Muscle layer of duodenum (tissue), 2 donors: ENCODE measurements around the gene PIGC.
A peak's percentile ranks its signal among the peaks of the same experiment; 100 is the strongest.

Experiments used
- H3K27ac ChIP-seq: one replicate; pipeline ENCODE4 v1.7.0; 2013; ENCODE audit warnings: mild to moderate bottlenecking, low read length
- H3K27me3 ChIP-seq: one replicate; pipeline ENCODE4 v1.7.0; 2013; ENCODE audit warnings: low read depth, mild to moderate bottlenecking, control low read depth, low read length
- H3K36me3 ChIP-seq, 2 donors: one replicate each; pipeline ENCODE4 v1.7.0; 2013; ENCODE audit warnings: low read length in 2 of 2, control low read depth in 1 of 2, mild to moderate bottlenecking in 1 of 2; ENCODE audit not compliant: insufficient read depth in 2 of 2, control insufficient read depth in 1 of 2
- H3K4me1 ChIP-seq, 2 donors: one replicate each; pipeline ENCODE4 v1.7.0; 2013; ENCODE audit warnings: low read length in 2 of 2, mild to moderate bottlenecking in 2 of 2, control low read depth in 1 of 2, moderate library complexity in 1 of 2; ENCODE audit not compliant: insufficient read depth in 2 of 2, control insufficient read depth in 1 of 2
- H3K4me3 ChIP-seq, 2 donors: one replicate each; pipeline ENCODE4 v1.7.0; 2013; ENCODE audit warnings: low read length in 2 of 2, low read depth in 1 of 2, mild to moderate bottlenecking in 1 of 2
- H3K9me3 ChIP-seq, 2 donors: one replicate each; pipeline ENCODE4 v1.7.0; 2013; ENCODE audit warnings: low read length in 2 of 2, control low read depth in 1 of 2, mild to moderate bottlenecking in 1 of 2; ENCODE audit not compliant: control insufficient read depth in 1 of 2
- donor health status: healthy.

Gene PIGC

DNA sequence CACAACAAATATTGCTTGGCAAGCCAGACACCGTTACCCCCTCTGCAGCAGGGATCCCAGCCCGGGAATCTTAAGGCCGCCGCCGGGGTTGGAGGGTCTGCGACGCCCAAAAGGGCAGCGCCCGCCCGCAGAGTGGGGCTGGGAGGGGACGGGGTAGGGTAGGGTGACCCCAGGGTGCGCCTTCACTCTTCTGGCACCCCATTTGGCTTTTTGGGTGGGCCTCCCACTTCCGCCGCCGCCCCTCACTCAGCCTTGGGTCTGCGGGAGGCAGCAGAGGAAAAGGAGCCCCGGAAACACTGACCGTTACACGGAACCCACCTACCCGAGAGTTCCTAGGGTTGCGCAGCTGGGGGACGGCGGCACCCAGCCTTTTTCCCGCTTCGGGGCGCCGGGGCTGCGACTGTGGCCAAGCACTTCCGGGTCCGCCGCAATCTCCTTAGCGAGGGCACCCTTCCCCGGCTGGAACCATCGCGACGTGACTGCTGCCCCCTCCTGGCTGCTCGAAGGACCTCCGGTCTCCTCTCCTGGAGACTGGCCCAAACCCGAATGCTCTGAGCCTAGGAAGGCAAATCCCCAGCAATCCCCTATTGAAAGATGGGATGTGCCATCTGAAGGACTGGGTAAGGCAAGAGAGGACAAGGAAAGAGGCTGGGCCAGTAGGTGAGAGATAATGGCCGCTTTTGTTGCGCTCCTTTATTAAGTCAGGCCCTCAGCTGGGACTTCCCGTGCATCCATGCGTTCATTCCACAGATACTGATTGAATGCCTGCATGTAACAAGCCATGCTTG, at the start of gene PIGC:
Gene PIGC (minus strand): TSS at position 404 of the 788 bp plus-strand sequence. CDS start 1,447 bp downstream, outside the sequence.
- Histone ChIP-seq H3K9me3 (no peaks in the 10 kb centered on the region), H3K4me1 (peaks cover 5 to 18% of the 10 kb centered on the region in 2 donors), H3K27ac (peak within 1 kb of the TSS; percentile 25), H3K4me3 (peak within 1 kb of the TSS; percentile 77 to 87), H3K27me3 (no peaks in the 10 kb centered on the region), H3K36me3 (peaks cover 0 to 6% of the 10 kb centered on the region in 2 donors)

DNA sequence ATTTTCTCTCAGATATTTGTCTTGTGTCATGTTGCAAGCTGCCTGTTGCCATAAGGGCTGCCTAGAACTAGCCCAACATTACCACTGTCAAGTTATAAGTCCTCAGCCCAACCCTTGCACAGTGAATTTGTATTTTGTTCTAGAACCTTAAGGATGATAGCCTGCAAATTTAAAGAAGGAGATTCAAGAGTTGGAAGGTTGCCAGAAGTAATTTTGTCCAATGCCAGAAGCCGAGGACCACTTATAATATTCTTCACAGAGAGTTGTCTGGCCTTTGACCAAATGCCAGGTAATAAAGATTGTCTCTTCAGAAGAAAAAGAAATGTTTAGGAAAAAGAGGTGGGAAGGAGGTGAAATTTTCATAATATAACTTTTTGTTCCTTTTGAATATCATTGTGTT, 48.6 kb upstream of the PIGC start:
- no peaks in the 10 kb centered on the region for H3K9me3 ChIP-seq
- H3K27me3 ChIP-seq, result no peaks in the 10 kb centered on the region
- H3K36me3 ChIP-seq, result no peaks in the 10 kb centered on the region
- no peak overlapping the region for H3K27ac ChIP-seq
- H3K4me1 ChIP-seq, result no peaks in the 10 kb centered on the region
- no peak overlapping the region for H3K4me3 ChIP-seq

DNA sequence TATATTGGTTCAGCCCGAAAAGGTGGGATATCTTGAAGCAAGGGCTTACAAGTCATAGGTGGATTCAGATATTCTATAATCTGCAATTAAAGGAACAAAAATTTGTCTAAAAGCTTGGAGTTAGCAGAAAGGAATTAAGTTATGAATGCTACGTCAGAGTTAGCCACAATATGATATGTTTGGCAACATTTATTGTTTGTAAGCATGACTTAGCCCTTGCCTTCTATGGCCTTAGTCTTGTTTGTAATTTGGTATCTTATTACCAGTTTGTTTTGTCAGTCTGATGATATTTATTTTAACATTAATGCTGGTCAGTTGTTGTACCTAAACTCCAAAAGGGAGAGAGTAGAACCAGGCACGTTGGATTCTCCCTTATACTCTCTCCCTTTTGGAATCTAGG, 46.0 kb upstream of the PIGC start:
- Histone ChIP-seq H3K9me3 (no peaks in the 10 kb centered on the region), H3K27me3 (no peaks in the 10 kb centered on the region), H3K36me3 (no peaks in the 10 kb centered on the region), H3K4me1 (no peaks in the 10 kb centered on the region), H3K27ac (no peak overlapping the region), H3K4me3 (no peak overlapping the region)

DNA sequence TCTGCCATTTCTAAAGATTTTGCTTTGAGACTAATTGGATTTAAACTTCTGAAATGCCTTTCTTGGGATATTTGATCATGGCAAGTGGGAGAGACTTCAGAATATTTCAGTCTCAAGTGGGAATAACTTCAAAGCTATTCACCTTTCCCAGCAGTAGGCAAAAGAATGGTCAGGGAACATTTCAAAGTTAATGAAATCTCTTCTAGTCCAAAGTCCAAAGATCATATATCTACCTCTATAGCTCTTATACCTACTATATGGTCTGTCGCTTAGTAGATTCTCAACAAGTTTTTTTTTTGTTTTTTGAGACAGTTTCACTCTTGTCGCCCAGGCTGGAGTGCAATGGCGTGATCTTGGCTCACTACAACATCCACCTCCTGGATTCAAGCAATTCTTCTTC, 44.5 kb upstream of the PIGC start:
- Histone ChIP-seq H3K27me3 (no peaks in the 10 kb centered on the region), H3K9me3 (no peaks in the 10 kb centered on the region)

DNA sequence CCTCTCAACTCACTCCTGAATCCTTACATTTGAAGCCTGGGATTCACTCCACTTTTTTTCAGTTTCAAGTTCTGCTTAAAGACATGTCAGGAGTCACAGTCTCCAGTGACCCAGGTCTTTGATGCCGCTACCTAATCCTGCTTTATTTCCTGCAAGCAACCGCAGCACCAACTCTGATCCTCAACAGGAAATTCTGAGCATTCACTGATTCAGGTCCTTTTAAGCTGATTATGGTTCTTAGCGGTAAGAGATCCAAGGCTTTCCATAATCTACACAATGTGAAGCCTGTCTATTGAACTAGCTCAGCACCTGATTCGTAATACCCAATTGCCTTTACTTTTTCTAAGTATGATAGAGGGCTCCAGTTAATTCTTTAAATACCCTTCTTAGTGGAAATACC, 43.7 kb upstream of the PIGC start:
- H3K36me3 ChIP-seq, result no peaks in the 10 kb centered on the region
- H3K4me3 ChIP-seq, result no peak overlapping the region
- H3K9me3 ChIP-seq, result no peaks in the 10 kb centered on the region
- no peaks in the 10 kb centered on the region for H3K4me1 ChIP-seq
- H3K27ac ChIP-seq, result no peak overlapping the region
- no peaks in the 10 kb centered on the region for H3K27me3 ChIP-seq

More for the DNA sequence above, 44.5 kb upstream of the PIGC start:
- Histone ChIP-seq H3K4me3 (no peak overlapping the region), H3K27ac (no peak overlapping the region), H3K36me3 (no peaks in the 10 kb centered on the region), H3K4me1 (no peaks in the 10 kb centered on the region)

DNA sequence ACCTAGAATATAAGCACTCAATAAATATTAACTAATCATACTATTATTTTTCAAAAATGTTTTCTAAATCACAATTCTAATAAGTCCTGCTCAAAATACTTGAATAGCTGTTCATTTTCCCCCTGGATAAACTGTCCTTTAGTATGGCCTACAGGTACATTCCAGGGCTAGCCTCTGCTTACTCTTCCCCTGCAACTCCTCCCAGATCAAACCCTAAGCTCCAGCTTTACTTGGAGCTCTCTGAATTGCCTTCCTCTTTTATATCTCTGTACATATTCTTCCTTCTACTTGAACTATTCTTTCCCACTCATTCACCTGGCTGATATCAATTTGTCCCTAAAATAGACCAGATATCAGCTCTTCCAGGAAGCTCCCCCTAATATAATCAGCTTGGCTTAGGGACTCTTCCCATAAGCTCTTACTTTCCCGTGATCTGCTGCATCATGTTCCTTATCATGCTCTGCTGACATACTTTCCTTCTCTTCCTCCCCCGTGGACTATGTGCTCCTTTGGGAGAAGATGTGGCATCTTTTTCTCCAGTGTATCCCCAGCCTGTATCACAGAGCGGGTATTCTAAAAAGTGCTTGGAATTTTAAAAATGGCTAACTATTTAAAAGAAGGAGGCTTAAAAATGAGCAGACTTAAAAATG, 43.1 kb upstream of the PIGC start:
- Histone ChIP-seq H3K36me3 (no peaks in the 10 kb centered on the region), H3K4me3 (no peak overlapping the region), H3K4me1 (no peaks in the 10 kb centered on the region), H3K27me3 (no peaks in the 10 kb centered on the region), H3K27ac (no peak overlapping the region), H3K9me3 (no peaks in the 10 kb centered on the region)

DNA sequence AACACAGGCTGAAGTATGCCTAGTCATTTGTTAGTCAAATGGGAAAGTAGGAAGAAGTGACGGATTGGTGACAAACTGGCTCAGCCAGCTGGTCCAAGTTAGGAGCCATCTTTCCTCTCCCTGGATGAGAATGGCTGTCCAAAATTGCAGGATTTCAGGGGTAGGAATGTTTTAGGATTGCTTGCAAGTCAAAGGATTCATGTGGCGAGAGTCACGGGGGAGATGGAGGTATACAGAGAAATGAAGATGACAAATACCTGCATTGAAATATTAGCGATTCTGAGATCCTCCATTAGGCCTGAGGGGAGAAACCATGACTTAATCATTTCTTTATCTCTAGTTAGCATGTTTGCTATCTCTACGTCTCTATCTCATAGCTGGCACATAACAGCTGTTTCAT, 41.8 kb upstream of the PIGC start:
- no peak overlapping the region for H3K27ac ChIP-seq
- no peaks in the 10 kb centered on the region for H3K27me3 ChIP-seq
- no peak overlapping the region for H3K4me3 ChIP-seq
- H3K9me3 ChIP-seq, result no peaks in the 10 kb centered on the region
- H3K36me3 ChIP-seq, result no peaks in the 10 kb centered on the region
- H3K4me1 ChIP-seq, result no peaks in the 10 kb centered on the region

DNA sequence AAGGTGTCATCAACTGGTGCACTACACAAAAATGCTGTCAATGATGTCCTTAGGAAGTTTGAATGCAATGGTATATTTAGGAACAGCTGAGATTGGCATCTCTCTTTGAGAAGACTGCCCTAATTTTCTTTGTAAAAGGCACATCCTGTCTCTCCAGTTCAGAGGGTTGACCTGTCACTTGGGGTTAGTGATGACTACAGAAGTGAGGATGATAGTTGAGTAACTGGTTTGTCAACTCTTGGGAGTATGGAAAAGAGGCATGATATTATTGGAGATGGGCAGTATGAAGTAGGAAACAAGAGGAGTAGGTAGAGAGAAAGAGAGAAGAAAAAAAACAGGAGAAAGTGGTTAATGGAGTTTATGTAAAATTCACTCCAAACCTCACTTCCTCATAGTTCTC, 40.4 kb upstream of the PIGC start:
- Histone ChIP-seq H3K4me1 (no peaks in the 10 kb centered on the region), H3K27ac (no peak overlapping the region), H3K4me3 (no peak overlapping the region), H3K36me3 (no peaks in the 10 kb centered on the region), H3K9me3 (no peaks in the 10 kb centered on the region), H3K27me3 (no peaks in the 10 kb centered on the region)

DNA sequence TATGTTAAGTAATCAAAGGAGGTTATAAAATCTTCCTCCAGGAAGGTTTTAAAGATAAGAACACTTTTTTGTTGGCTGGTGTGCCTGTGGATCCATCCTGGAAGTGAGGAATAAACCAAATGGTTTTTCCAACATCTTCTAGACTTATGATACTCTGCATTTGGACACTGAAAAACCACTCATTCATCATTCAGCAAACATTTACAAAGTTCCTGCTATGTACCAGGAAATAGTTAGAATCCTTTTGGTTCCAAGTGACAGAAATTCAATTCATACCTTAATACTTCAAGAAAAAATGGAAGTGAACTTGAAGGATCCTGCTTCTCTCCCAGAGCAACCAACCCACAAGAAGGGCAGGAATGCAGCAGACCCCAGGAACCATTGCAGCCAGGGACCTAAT, 39.6 kb upstream of the PIGC start:
- Histone ChIP-seq H3K27ac (no peak overlapping the region), H3K36me3 (no peaks in the 10 kb centered on the region)

DNA sequence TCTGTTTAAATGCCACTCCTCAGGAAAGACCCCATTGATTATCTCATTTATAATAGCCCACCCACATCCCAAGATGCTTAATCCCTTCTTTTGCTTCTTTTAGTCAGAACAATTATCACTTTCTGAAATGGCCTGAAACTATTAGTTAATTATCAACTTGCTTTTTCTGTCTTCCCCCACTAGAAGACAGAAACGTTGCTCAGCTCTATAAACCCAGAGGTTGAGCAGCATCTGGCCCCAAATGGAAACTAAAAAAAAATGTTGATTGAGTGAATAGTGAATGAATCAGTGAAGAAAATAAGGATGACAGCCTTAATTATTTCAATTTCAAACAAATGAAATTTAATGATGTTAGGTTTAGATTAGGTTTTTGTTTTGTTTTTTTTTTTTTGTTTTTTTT, 38.2 kb upstream of the PIGC start:
- Histone ChIP-seq H3K36me3 (no peaks in the 10 kb centered on the region), H3K4me1 (no peaks in the 10 kb centered on the region), H3K9me3 (no peaks in the 10 kb centered on the region), H3K27ac (no peak overlapping the region), H3K4me3 (no peak overlapping the region), H3K27me3 (no peaks in the 10 kb centered on the region)

More for the DNA sequence above, 39.6 kb upstream of the PIGC start:
- H3K4me3 ChIP-seq, result no peak overlapping the region
- no peaks in the 10 kb centered on the region for H3K4me1 ChIP-seq
- no peaks in the 10 kb centered on the region for H3K9me3 ChIP-seq
- no peaks in the 10 kb centered on the region for H3K27me3 ChIP-seq

DNA sequence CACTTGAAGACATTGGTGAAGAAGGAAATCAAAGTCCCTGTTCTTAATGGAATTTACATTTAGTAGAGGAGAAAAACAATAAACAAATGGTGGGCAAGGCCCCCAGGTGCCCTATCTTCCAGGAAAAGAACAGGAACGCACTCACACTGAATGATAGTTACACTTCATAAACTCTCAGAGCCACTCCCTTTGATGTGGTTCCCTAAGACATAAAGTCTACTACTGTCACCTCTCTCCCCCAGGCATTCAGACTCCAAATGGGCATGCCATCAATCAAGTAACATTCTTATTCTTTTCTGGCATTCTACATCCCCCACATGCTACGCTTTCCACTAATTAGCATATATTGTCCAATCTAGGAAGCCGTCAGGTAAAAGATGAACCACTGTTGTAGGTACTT, 36.6 kb upstream of the PIGC start:
- no peaks in the 10 kb centered on the region for H3K9me3 ChIP-seq

More for the DNA sequence above, 36.6 kb upstream of the PIGC start:
- no peaks in the 10 kb centered on the region for H3K27me3 ChIP-seq
- H3K27ac ChIP-seq, result no peak overlapping the region
- no peaks in the 10 kb centered on the region for H3K4me1 ChIP-seq
- no peak overlapping the region for H3K4me3 ChIP-seq
- H3K36me3 ChIP-seq, result no peaks in the 10 kb centered on the region
